HCT116 (cell line): Measurements from ENCODE around the gene ETNK2. TPM values are rescaled to one million over a fixed set of nuclear protein-coding genes. Genes with fewer than 3 reads are reported as not detected.
A peak's percentile ranks its signal among the peaks of the same experiment; 100 is the strongest.

Experiments used
- ATAC-seq: fragments of 200-7000 bp; cut with Tn5 transposase; 2 replicates; pipeline ENCODE4 v1.9.1; 2020; ENCODE audit warnings: mild to moderate bottlenecking, moderate library complexity
- BruUV-seq: library from RNA; stranded (reverse); fragments of 400-500 nt; replicated peaks from 2 replicates; lab custom pipeline; 2021; lab: Mats Ljungman, UMichigan
- CTCF ChIA-PET: fragments of 300-600 bp; sonication (Branson Sonifier 250); formaldehyde crosslinking; loops from one replicate; lab custom pipeline; 2021; ENCODE audit warnings: antibody characterized with exemption; lab: Charles Lee
- POLR2A ChIA-PET: fragments of 300-600, 350-600 bp; sonication (Branson Sonifier 250); formaldehyde crosslinking; loops from one replicate; lab custom pipeline; 2021; ENCODE audit warnings: antibody characterized with exemption; lab: Charles Lee
- RAD21 ChIA-PET, 2 experiments: fragments of 300-600 bp; sonication (Branson Sonifier 250); formaldehyde crosslinking; loops; one replicate each; lab custom pipeline; 2023; ENCODE audit warnings: low total read pairs in 2 of 2; ENCODE audit not compliant: uncharacterized antibody in 2 of 2, unreplicated experiment in 2 of 2, low non-redundant PET in 1 of 2; lab: Charles Lee
- DNase-seq: peaks from one replicate; pipeline ENCODE4 v3.0.0-alpha.2; 2010; ENCODE audit warnings: low read depth, low spot score
- H2AFZ ChIP-seq: fragments of 200-600 bp; shearing (Covaris generic), sonication (generic); 2 replicates; pipeline ENCODE4 v1.6.1; 2017; ENCODE audit warnings: low read depth, mixed run types, mixed read lengths, antibody characterized with exemption, low read length; ENCODE audit not compliant: poor library complexity, severe bottlenecking
- H3K27ac ChIP-seq: 2 replicates; pipeline ENCODE4 v1.5.1; 2012; ENCODE audit warnings: low read depth, low read length
- H3K27me3 ChIP-seq: fragments of 200-600 bp; sonication (generic); 2 replicates; pipeline ENCODE4 v1.6.1; 2016; ENCODE audit warnings: mixed run types, low read length, mixed read lengths; ENCODE audit not compliant: insufficient read depth
- H3K36me3 ChIP-seq, 2 experiments: fragments of 200-500 bp in 1 of 2; fragments of 200-600 bp in 1 of 2; sonication (Bioruptor generic) in 1 of 2; sonication (generic) in 1 of 2; 2 replicates each; pipeline versions ENCODE4 v1.5.1 to v1.6.1; 2014 to 2016; ENCODE audit warnings: low read length in 2 of 2, inconsistent platforms in 1 of 2, mixed read lengths in 1 of 2, mixed run types in 1 of 2; ENCODE audit not compliant: insufficient read depth in 2 of 2, control insufficient read depth in 1 of 2
- H3K4me1 ChIP-seq, 2 experiments: fragments of 200-600 bp in 1 of 2; sonication (generic) in 1 of 2; 2 replicates each; pipeline versions ENCODE4 v1.5.1 to v1.6.1; 2012 to 2017; ENCODE audit warnings: low read length in 2 of 2, inconsistent platforms in 1 of 2, mild to moderate bottlenecking in 1 of 2, mixed read lengths in 1 of 2, mixed run types in 1 of 2, moderate library complexity in 1 of 2; ENCODE audit not compliant: insufficient read depth in 2 of 2, control insufficient read depth in 1 of 2
- H3K4me2 ChIP-seq: fragments of 200-600 bp; sonication (generic); 2 replicates; pipeline ENCODE4 v1.6.1; 2017; ENCODE audit warnings: mixed run types, low read length, mixed read lengths
- H3K4me3 ChIP-seq, 2 experiments: fragments of 200-600 bp in 1 of 2; sonication (generic) in 1 of 2; replicated peaks in 1 of 2; 2 replicates each; pipeline ENCODE4 v1.5.1; 2011 to 2016; ENCODE audit warnings: low read length in 2 of 2, control low read depth in 1 of 2, low read depth in 1 of 2, mild to moderate bottlenecking in 1 of 2, mixed read lengths in 1 of 2, mixed run types in 1 of 2
- H3K79me2 ChIP-seq: fragments of 200-600 bp; sonication (generic); 2 replicates; pipeline ENCODE4 v1.6.1; 2017; ENCODE audit warnings: mild to moderate bottlenecking, mixed run types, low read length, moderate library complexity, mixed read lengths; ENCODE audit not compliant: insufficient read depth
- H3K9ac ChIP-seq: fragments of 200-600 bp; sonication (generic); 2 replicates; pipeline ENCODE4 v1.6.1; 2016; ENCODE audit warnings: low read length, mixed read lengths
- H3K9me2 ChIP-seq: fragments of 200-600 bp; sonication (generic), shearing (Covaris generic); 2 replicates; pipeline ENCODE4 v1.6.1; 2017; ENCODE audit warnings: mixed run types, mild to moderate bottlenecking, moderate library complexity; ENCODE audit not compliant: insufficient read depth
- H3K9me3 ChIP-seq, 2 experiments: fragments of 200-500 bp in 1 of 2; fragments of 200-600 bp in 1 of 2; sonication (Bioruptor generic) in 1 of 2; sonication (generic) in 1 of 2; 2 replicates each; pipeline ENCODE4 v1.6.1; 2014 to 2017; ENCODE audit warnings: low read length in 2 of 2, mixed read lengths in 2 of 2, inconsistent platforms in 1 of 2, low read depth in 1 of 2, mild to moderate bottlenecking in 1 of 2, mixed run types in 1 of 2, moderate library complexity in 1 of 2; ENCODE audit not compliant: control insufficient read depth in 1 of 2, insufficient read depth in 1 of 2
- H4K20me1 ChIP-seq: fragments of 200-600 bp; sonication (generic), shearing (Covaris generic); 2 replicates; pipeline ENCODE4 v1.6.1; 2017; ENCODE audit warnings: mixed run types, mild to moderate bottlenecking, moderate library complexity; ENCODE audit not compliant: insufficient read depth
- CBX3 ChIP-seq: IDR thresholded peaks from 2 replicates; pipeline ENCODE4 v1.6.1; 2012; ENCODE audit warnings: low read depth
- EZH2 ChIP-seq: fragments of 200-600 bp; sonication (generic); IDR thresholded peaks from 2 replicates; pipeline ENCODE4 v1.6.1; 2017; ENCODE audit warnings: antibody characterized with exemption, mixed run types
- EZH2phosphoT487 ChIP-seq: fragments of 200-600 bp; IDR thresholded peaks from 2 replicates; pipeline ENCODE4 v1.6.1; 2018; ENCODE audit warnings: antibody characterized with exemption, borderline replicate concordance
- POLR2AphosphoS5 ChIP-seq: IDR thresholded peaks from 2 replicates; pipeline ENCODE4 v1.6.1; 2011; ENCODE audit warnings: mild to moderate bottlenecking, low read depth, low read length, moderate library complexity
- RAD21 ChIP-seq: IDR thresholded peaks from 2 replicates; pipeline ENCODE4 v1.6.1; 2012; ENCODE audit warnings: low read depth, mild to moderate bottlenecking
- SIN3A ChIP-seq: IDR thresholded peaks from 2 replicates; pipeline ENCODE4 v1.6.1; 2012; ENCODE audit warnings: low read depth
- intact Hi-C: fragments of 100-400 bp; cut with micrococcal nuclease; formaldehyde crosslinking; loops from 2 replicates; pipeline ENCODE4 v1.10.0; 2022
- total RNA-seq: library from RNA; stranded (reverse); gene quantifications from one replicate; pipeline ENCODE4 v1.2.1, GENCODE V29; 2021; ENCODE audit not compliant: unreplicated experiment
- TF ChIP-seq, protein P1 (sequence below), 3 experiments: fragments of 200-600 bp in 1 of 3; sonication (generic) in 1 of 3; IDR thresholded peaks in 2 of 3; conservative IDR thresholded peaks in 1 of 3; 2 replicates each; pipeline ENCODE4 v1.5.1; 2012 to 2017; ENCODE audit warnings: low read depth in 2 of 3, low read length in 2 of 3, antibody characterized with exemption in 1 of 3, borderline replicate concordance in 1 of 3, control low read depth in 1 of 3, mild to moderate bottlenecking in 1 of 3, mixed read lengths in 1 of 3, mixed run types in 1 of 3, moderate library complexity in 1 of 3; ENCODE audit not compliant: insufficient read depth in 1 of 3
- TF ChIP-seq, protein P2 (sequence below): IDR thresholded peaks from 2 replicates; pipeline ENCODE4 v1.6.1; 2012; ENCODE audit warnings: low read depth
- TF ChIP-seq, protein P3 (sequence below): IDR thresholded peaks from 2 replicates; pipeline ENCODE4 v1.6.1; 2011; ENCODE audit warnings: mild to moderate bottlenecking, low read length, moderate library complexity; ENCODE audit not compliant: insufficient replicate concordance; ENCODE audit errors: extremely low read depth

Gene ETNK2
- total RNA-seq, 1 experiment from 2014 or later, result 16.1 TPM

DNA sequence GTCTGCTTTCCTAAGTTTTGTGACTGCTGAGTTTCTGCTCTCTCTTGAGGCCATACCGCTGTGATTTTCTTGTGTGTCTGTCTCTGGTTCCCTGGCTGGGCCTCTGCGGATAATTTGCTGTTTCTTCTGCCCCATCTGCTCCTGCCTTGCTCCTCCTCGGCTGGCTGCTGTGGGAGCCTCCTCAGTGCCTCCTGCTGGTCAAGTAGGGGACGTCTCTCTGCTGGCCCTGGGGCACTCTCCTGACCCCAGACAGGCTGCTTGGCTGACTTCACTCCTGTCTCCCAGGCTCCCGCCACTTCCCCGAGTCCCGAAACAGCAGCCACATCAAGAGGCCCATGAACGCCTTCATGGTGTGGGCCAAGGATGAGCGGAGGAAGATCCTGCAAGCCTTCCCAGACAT lies 28.5 kb downstream of the ETNK2 start:
- no peaks in the 10 kb centered on the region; a peak in 1 of 4 replicates for H3K36me3 ChIP-seq
- H3K9me3 ChIP-seq, result no peaks in the 10 kb centered on the region
- H3K4me3 ChIP-seq, result no peak overlapping the region
- H4K20me1 ChIP-seq, result no peaks in the 10 kb centered on the region
- H3K9ac ChIP-seq, result no peak overlapping the region
- CTCF ChIA-PET, result no interaction called here
- ATAC-seq, result peak; percentile 73
- intact Hi-C loops, result no loop called here
- H3K27me3 ChIP-seq, result no peaks in the 10 kb centered on the region
- RAD21 ChIA-PET, result no interaction called here
- TF ChIP-seq RAD21 (peak; percentile 64), SIN3A (no peak)
- TF ChIP-seq, protein P1, sequence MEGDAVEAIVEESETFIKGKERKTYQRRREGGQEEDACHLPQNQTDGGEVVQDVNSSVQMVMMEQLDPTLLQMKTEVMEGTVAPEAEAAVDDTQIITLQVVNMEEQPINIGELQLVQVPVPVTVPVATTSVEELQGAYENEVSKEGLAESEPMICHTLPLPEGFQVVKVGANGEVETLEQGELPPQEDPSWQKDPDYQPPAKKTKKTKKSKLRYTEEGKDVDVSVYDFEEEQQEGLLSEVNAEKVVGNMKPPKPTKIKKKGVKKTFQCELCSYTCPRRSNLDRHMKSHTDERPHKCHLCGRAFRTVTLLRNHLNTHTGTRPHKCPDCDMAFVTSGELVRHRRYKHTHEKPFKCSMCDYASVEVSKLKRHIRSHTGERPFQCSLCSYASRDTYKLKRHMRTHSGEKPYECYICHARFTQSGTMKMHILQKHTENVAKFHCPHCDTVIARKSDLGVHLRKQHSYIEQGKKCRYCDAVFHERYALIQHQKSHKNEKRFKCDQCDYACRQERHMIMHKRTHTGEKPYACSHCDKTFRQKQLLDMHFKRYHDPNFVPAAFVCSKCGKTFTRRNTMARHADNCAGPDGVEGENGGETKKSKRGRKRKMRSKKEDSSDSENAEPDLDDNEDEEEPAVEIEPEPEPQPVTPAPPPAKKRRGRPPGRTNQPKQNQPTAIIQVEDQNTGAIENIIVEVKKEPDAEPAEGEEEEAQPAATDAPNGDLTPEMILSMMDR (IDR thresholded peaks at IDR 0.05 in 2 of 3, conservative IDR thresholded peaks at IDR 0.05 in 1 of 3; ENCODE audit: borderline replicate concordance in 1 of 3, insufficient read depth in 1 of 3, low read depth in 2 of 3, low read length in 2 of 3), result peak; percentile 38 to 64 (median 54); a peak in 5 of 6 replicates
- TF ChIP-seq, all 23 proteins: peak for 2
- H3K27ac ChIP-seq, result no peak overlapping the region
- no peak overlapping the region for H3K4me2 ChIP-seq
- H3K9me2 ChIP-seq, result no peaks in the 10 kb centered on the region
- no peaks in the 10 kb centered on the region for H3K79me2 ChIP-seq
- POLR2A ChIA-PET, result no interaction called here
- peaks cover 0 to 8% of the 10 kb centered on the region in 2 experiments; a peak in 1 of 4 replicates for H3K4me1 ChIP-seq
- no peak overlapping the region for H2AFZ ChIP-seq
- BruUV-seq, result no TSS peak
- DNase-seq, result no peak

DNA sequence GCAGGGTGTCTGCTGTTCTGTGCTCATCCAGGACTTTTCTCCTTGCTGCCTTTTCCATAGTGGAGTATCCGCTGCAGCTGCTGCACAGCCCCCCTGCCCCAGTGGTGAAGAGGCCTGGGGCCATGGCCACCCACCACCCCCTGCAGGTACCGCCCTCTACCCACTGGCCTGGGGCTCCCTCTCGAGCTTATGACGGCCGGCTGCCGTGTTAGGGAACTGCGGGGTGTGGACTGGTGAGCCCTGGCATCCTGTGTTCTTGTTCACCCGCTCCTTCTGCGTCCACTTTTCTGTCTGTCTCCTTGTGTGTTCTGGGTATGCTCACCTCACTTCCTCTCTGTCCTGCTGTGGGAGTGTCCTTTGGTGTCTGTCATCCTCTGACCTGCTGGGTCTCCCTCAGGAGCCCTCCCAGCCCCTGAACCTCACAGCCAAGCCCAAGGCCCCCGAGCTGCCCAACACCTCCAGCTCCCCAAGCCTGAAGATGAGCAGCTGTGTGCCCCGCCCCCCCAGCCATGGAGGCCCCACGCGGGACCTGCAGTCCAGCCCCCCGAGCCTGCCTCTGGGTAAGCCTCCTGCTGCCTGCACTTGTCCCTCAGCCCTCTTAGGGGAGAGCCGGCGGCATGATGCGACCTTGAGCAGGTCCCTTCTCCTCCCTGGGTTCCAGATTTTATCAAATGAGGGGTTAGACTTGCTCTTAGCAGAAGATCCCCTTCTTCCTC lies 29.8 kb downstream of the ETNK2 start:
- ATAC-seq, result no peak
- no peak overlapping the region for H3K9ac ChIP-seq
- CTCF ChIA-PET, result no interaction called here
- TF ChIP-seq CBX3 (no peak), EZH2 (no peak), EZH2phosphoT487 (no peak), POLR2AphosphoS5 (no peak)
- TF ChIP-seq, protein P2, sequence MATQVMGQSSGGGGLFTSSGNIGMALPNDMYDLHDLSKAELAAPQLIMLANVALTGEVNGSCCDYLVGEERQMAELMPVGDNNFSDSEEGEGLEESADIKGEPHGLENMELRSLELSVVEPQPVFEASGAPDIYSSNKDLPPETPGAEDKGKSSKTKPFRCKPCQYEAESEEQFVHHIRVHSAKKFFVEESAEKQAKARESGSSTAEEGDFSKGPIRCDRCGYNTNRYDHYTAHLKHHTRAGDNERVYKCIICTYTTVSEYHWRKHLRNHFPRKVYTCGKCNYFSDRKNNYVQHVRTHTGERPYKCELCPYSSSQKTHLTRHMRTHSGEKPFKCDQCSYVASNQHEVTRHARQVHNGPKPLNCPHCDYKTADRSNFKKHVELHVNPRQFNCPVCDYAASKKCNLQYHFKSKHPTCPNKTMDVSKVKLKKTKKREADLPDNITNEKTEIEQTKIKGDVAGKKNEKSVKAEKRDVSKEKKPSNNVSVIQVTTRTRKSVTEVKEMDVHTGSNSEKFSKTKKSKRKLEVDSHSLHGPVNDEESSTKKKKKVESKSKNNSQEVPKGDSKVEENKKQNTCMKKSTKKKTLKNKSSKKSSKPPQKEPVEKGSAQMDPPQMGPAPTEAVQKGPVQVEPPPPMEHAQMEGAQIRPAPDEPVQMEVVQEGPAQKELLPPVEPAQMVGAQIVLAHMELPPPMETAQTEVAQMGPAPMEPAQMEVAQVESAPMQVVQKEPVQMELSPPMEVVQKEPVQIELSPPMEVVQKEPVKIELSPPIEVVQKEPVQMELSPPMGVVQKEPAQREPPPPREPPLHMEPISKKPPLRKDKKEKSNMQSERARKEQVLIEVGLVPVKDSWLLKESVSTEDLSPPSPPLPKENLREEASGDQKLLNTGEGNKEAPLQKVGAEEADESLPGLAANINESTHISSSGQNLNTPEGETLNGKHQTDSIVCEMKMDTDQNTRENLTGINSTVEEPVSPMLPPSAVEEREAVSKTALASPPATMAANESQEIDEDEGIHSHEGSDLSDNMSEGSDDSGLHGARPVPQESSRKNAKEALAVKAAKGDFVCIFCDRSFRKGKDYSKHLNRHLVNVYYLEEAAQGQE, result no peak
- TF ChIP-seq, protein P3, sequence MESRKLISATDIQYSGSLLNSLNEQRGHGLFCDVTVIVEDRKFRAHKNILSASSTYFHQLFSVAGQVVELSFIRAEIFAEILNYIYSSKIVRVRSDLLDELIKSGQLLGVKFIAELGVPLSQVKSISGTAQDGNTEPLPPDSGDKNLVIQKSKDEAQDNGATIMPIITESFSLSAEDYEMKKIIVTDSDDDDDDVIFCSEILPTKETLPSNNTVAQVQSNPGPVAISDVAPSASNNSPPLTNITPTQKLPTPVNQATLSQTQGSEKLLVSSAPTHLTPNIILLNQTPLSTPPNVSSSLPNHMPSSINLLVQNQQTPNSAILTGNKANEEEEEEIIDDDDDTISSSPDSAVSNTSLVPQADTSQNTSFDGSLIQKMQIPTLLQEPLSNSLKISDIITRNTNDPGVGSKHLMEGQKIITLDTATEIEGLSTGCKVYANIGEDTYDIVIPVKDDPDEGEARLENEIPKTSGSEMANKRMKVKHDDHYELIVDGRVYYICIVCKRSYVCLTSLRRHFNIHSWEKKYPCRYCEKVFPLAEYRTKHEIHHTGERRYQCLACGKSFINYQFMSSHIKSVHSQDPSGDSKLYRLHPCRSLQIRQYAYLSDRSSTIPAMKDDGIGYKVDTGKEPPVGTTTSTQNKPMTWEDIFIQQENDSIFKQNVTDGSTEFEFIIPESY, result no peak
- H3K9me3 ChIP-seq, result no peaks in the 10 kb centered on the region
- H3K27me3 ChIP-seq, result no peaks in the 10 kb centered on the region
- no peaks in the 10 kb centered on the region for H3K79me2 ChIP-seq
- POLR2A ChIA-PET, result no interaction called here
- intact Hi-C loops, result no loop called here
- H3K9me2 ChIP-seq, result no peaks in the 10 kb centered on the region
- H4K20me1 ChIP-seq, result no peaks in the 10 kb centered on the region
- BruUV-seq, result no TSS peak
- H2AFZ ChIP-seq, result no peak overlapping the region
- RAD21 ChIA-PET, result no interaction called here
- no peak overlapping the region for H3K4me3 ChIP-seq
- no peak for DNase-seq
- no peaks in the 10 kb centered on the region; a peak in 1 of 4 replicates for H3K36me3 ChIP-seq
- H3K27ac ChIP-seq, result no peak overlapping the region
- H3K4me2 ChIP-seq, result no peak overlapping the region
- H3K4me1 ChIP-seq, result no peaks in the 10 kb centered on the region
